Measurements from ENCODE around the gene PNLIPRP2. TPM values are rescaled to one million over a fixed set of nuclear protein-coding genes. Genes with fewer than 3 reads are reported as not detected.

Gene PNLIPRP2
- polyA plus RNA-seq, 3 donors from 2014 or later, result not detected

DNA sequence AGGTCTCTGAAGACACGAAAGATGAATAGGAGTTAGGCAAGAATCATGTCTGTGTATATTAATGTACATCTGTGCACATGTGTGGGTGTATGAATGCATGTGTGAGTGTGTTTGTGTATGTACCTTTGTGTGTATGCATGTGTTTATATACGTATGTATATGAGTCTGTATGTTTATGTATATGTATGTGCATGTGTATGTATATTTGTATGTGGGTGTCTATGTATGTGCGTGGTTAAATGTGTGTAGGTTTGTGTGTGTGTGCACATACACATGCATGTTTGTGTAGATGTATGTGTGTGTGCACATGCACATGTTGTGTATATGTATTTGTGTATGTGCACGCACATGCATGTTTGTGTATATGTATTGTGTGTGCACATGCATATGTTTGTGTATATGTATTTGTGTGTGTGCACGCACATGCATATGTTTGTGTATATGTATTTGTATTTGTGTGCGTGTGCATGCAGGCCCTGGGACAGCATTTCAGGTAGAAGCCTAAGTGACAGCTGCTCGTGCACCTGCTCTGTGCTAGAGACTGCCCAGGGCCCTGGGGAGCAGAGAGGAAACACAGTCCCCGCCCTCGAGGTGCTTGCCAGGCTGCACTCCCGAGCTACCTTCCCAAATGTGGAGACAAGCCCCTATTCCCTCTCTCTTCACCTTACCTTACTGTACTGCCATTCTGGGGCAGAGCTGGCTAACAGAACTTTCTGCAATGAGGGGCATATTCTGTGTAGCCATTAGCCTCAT, 17.9 kb upstream of the PNLIPRP2 start:
- peaks cover 2 to 4% (median 2%) of the 10 kb centered on the region in 3 donors for H3K27me3 Mint-ChIP-seq (ENCODE audit: low read depth in 3 of 3)
- no peaks in the 10 kb centered on the region for H3K4me1 Mint-ChIP-seq
- no peaks in the 10 kb centered on the region for H3K36me3 Mint-ChIP-seq
- no peak for DNase-seq
- peaks cover 0 to 3% (median 0%) of the 10 kb centered on the region in 6 donors for H3K9me3 Mint-ChIP-seq
- no peak overlapping the region for H3K4me3 Mint-ChIP-seq
- no peak overlapping the region for H3K27ac Mint-ChIP-seq

DNA sequence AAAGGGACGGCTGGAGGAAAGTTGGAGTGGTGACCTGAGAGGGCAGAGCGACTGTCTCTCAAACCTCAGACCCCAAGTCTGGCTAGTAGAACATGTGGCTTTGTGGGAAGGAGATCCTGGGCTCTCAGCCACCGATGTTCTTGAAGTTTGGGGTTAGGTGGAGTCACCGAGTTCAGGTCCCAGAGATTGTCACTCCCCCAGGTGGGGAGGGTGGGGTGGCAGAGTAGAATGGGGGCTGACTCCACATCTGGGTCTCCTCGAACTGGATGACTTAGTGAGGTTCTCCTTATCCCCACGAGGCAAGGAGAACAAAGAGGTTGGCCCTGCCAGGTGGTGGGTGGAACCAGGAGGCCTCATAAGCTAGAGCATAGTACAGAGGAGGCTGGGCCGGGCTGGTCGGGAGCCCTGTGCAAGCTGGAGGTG, 14.7 kb upstream of the PNLIPRP2 start:
- H3K9me3 Mint-ChIP-seq, result peaks cover 0 to 6% (median 0%) of the 10 kb centered on the region in 6 donors
- no peaks in the 10 kb centered on the region for H3K4me1 Mint-ChIP-seq
- DNase-seq, result no peak
- no peak overlapping the region for H3K27ac Mint-ChIP-seq
- peaks cover 2 to 7% (median 4%) of the 10 kb centered on the region in 3 donors for H3K27me3 Mint-ChIP-seq (ENCODE audit: low read depth in 3 of 3)
- no peak overlapping the region for H3K4me3 Mint-ChIP-seq
- no peaks in the 10 kb centered on the region for H3K36me3 Mint-ChIP-seq

DNA sequence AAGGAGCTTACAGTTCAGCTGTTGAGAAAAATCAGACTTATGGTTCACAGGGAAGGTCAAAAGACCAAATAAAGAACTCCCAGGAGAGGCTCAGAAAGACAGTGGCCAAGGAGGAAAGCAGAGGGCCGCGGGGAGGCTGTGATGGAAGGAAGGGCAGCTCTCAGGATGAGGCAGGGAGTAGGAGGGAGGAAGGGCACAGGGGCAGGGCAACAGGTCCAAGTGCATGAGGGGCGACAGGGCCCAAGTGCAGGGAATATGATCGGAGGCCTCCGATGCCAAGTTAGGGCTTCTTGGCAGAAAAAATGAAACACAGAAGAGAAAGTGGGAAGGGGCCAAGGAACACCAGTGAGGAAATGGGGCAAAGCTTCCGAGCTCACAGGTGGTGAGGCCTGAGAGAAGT, 13.4 kb upstream of the PNLIPRP2 start:
- DNase-seq, result no peak
- Mint-ChIP-seq H3K27ac (no peak overlapping the region), H3K36me3 (no peaks in the 10 kb centered on the region), H3K4me1 (no peaks in the 10 kb centered on the region), H3K27me3 (ENCODE audit: low read depth in 3 of 3) (peaks cover 2 to 7% (median 4%) of the 10 kb centered on the region in 3 donors), H3K4me3 (no peak overlapping the region), H3K9me3 (peaks cover 0 to 6% (median 0%) of the 10 kb centered on the region in 6 donors)

DNA sequence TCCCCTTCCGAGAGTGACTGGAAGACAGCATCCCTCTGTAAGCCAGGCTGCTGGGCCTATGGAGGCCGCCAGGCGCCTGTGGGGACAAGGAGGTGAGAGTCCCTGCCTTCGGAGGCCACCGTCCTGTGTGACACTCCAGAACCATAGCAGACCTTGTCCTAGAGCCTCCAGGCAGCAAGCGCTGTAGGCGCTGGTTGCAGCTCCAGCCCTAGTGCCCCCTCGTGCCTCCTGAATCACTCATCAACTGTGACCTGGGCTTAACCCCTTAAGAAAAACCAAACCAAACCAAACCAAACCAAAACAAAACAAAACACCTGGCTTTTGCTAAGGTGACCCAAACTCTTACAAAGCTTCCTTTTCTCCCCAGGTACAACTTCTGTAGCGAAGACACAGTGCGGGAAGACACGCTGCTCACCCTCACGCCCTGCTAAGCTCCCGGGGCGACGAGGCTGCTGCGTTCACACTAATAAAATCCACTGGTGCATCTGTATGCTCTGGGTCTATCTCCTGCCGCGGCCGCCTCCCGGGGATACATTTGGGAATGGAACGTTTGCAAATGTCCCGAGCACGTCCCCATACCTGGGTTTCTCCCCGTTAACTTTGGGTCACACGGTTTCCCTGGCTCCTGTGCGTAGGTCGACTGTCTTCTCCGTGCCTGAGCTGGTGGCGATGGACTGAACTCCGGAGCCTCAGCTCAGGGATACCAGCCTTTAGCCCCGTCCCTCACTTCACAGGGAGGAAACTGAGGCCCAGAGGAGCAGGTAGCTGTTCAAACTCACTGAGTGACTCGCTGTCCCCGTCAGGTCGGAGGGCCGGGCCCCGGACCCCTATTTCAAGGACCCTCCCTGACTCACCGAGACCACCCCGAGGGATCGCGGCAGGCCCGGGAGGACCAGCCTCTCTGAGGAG, 11.8 kb upstream of the PNLIPRP2 start:
- no peak for DNase-seq
- H3K27me3 Mint-ChIP-seq (ENCODE audit: low read depth in 3 of 3), result peaks cover 2 to 6% (median 4%) of the 10 kb centered on the region in 3 donors
- H3K36me3 Mint-ChIP-seq, result no peaks in the 10 kb centered on the region
- no peak overlapping the region for H3K27ac Mint-ChIP-seq
- H3K4me1 Mint-ChIP-seq, result no peaks in the 10 kb centered on the region
- no peak overlapping the region for H3K4me3 Mint-ChIP-seq
- H3K9me3 Mint-ChIP-seq, result peaks cover 0 to 8% (median 0%) of the 10 kb centered on the region in 6 donors

DNA sequence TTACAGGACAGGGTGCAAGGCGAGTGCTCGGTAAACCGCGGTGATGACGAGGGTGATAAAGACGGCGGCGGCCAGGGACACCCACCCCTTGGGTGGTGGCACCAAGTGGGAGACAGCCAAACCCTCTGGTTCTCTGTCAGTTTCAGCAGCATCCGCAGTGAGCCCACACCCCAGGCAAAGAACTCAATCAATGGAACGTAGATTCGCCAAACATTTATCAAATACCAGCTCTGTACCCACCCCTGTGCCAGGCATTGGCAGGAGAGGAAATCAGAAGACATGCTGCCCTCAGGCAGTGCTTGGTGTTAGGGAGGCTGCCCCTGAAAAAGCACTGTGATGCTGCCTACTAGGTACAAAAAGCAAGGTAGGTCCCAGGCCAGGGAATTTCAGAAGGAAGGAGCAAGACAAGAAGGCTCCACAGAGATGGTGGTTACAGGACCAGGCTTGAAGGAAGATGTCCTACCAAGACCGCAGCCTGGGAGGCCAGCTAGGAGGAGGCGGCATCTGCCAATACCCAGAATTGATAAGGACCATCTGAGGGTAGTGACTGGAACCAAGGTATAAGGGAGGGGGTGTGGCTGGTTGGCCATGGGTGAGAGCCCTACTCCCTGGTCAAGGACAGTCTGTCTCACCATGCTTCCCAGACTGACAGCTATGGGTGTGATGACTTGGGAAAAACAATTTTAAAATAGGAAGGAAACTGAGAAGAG, 10.2 kb upstream of the PNLIPRP2 start:
- no peaks in the 10 kb centered on the region for H3K4me1 Mint-ChIP-seq
- H3K27ac Mint-ChIP-seq, result no peak overlapping the region
- H3K9me3 Mint-ChIP-seq, result peaks cover 0 to 11% (median 0%) of the 10 kb centered on the region in 6 donors
- no peak for DNase-seq
- no peak overlapping the region for H3K4me3 Mint-ChIP-seq
- H3K27me3 Mint-ChIP-seq (ENCODE audit: low read depth in 3 of 3), result peaks cover 2 to 6% (median 4%) of the 10 kb centered on the region in 3 donors
- no peaks in the 10 kb centered on the region for H3K36me3 Mint-ChIP-seq

DNA sequence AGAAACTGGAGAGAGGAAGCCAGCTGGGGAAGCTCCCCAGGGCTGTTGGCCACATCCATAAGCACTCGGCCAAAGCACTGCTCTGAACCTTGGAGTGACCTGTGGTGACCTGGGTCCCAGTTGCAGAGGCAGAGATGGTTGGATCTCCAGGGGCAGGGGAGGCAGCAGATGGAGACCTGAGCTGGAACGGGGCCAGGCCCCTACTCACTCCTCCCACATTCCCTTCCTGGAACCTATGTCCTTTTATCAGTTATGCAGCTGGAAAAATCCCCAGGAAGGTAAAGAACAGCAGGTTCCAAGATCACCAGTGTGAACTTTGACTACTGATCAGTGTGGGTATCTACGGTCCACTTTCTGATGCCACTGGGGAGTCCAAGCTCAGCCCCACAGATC, 9.6 kb upstream of the PNLIPRP2 start:
- Mint-ChIP-seq H3K27ac (no peak overlapping the region), H3K36me3 (no peaks in the 10 kb centered on the region), H3K9me3 (peaks cover 0 to 16% (median 0%) of the 10 kb centered on the region in 6 donors), H3K4me1 (no peaks in the 10 kb centered on the region), H3K27me3 (ENCODE audit: low read depth in 3 of 3) (peaks cover 0 to 6% (median 2%) of the 10 kb centered on the region in 3 donors), H3K4me3 (no peak overlapping the region)
- no peak for DNase-seq

DNA sequence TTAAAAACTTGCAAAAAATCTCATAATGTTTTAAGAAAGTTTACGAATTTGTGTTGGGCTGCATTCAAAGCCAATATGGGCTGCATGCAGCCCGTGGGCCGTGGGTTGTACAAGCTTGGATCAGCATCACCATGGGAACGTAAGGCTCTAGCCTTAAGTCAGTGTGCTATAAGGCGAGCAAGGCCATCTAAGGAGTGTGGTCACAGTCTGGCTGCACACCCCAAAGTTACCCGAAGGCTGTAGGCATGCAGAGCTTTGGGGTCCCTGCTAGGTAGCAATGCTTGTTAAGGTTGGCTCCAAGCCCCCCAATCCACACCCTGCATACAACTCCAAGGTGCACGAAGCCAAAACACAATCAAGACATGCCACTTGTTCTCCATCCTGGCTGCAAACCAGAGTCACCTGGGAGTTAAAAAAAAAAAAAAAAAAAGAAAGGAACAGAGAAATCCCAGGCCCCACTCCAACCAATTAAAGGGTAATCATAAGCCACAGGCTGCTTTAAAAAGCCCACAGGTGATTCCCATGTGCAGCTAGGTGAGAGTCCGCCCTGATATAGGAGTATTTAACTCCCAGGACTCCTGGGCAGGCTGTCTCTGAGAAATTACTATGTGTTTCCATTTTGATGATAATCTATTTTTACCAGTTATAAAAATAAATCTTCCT, 8.5 kb upstream of the PNLIPRP2 start:
- Mint-ChIP-seq H3K9me3 (peaks cover 0 to 16% (median 0%) of the 10 kb centered on the region in 6 donors), H3K36me3 (no peaks in the 10 kb centered on the region), H3K27ac (no peak overlapping the region), H3K27me3 (ENCODE audit: low read depth in 3 of 3) (peaks cover 0 to 6% (median 2%) of the 10 kb centered on the region in 3 donors), H3K4me1 (no peaks in the 10 kb centered on the region), H3K4me3 (no peak overlapping the region)
- DNase-seq, result no peak

DNA sequence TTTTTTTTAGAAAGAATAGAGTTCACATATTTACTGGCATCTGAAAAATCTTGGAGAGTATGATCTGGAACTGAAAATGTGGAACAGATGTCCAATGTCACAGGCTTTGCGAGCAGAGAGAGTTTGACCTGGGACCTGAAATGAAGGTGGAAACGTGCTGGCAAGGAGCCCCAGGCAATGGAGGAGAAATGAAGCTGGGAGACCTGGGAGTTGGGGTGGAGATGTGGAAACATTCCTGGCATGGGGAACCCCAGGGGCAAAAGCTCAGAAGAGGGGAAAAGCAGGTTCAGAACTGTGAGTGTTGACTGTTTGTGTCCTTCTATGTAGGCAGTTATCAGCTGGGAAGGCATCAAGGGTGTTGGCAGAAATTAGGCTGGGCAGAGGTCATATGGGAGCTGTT, 7.3 kb upstream of the PNLIPRP2 start:
- H3K9me3 Mint-ChIP-seq, result peaks cover 0 to 16% (median 0%) of the 10 kb centered on the region in 6 donors
- no peak overlapping the region for H3K27ac Mint-ChIP-seq
- no peaks in the 10 kb centered on the region for H3K36me3 Mint-ChIP-seq
- no peak overlapping the region for H3K4me3 Mint-ChIP-seq
- peaks cover 0 to 6% (median 4%) of the 10 kb centered on the region in 3 donors for H3K27me3 Mint-ChIP-seq (ENCODE audit: low read depth in 3 of 3)
- no peaks in the 10 kb centered on the region for H3K4me1 Mint-ChIP-seq
- DNase-seq, result no peak

DNA sequence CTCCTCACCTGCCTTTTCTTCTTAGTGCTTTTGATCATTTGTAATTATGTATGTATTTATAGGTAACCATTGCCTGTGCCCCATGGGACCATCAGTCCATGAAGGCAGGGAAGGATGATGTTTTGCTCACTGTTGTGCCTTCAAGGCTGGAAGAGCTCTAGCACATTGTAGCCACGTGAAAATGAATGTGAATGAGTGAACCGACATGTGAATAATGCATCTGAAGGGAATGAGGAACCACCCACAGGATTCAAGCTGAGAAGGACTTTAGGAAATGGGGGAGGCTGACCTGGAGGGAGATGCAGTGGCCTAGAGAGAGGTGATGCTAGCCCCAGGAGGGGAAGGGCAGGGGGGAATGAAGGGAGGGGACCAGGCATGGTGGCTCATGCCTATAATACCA, 6.0 kb upstream of the PNLIPRP2 start:
- DNase-seq, result no peak
- no peaks in the 10 kb centered on the region for H3K36me3 Mint-ChIP-seq
- no peak overlapping the region for H3K27ac Mint-ChIP-seq
- peaks cover 0 to 15% (median 0%) of the 10 kb centered on the region in 6 donors for H3K9me3 Mint-ChIP-seq
- no peak overlapping the region for H3K4me3 Mint-ChIP-seq
- H3K4me1 Mint-ChIP-seq, result no peaks in the 10 kb centered on the region
- peaks cover 0 to 4% (median 3%) of the 10 kb centered on the region in 3 donors for H3K27me3 Mint-ChIP-seq (ENCODE audit: low read depth in 3 of 3)

DNA sequence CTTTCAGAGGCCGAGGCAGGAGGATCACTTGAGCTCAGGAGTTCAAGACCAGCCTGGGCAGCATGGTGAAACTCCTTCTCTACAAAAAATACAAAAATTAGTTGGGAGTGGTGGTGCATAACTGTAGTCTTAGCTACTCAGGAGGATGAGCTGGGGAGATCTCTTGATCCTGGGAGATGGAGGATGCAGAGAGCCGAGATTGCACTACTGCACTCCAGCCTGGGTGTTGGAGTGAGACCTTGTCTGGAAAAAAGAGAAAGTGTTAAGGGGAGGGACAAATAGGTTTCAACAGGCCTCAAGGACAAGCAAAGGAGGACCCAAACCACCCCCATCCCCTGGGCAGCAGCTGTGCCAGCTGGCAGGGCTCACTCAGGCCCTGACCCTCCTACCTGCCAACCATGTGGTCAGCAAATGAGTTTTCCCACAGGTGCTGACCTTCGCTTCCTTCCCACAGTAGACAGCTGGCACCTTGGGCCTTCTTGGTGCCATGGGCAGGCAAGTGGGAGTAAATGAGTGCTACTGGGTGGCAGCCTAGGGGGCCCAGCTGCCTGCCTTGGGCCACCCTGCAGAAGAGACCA, 5.5 kb upstream of the PNLIPRP2 start:
- Mint-ChIP-seq H3K27ac (no peak overlapping the region), H3K36me3 (no peaks in the 10 kb centered on the region), H3K9me3 (peaks cover 0 to 10% (median 0%) of the 10 kb centered on the region in 6 donors), H3K27me3 (ENCODE audit: low read depth in 3 of 3) (peaks cover 0 to 4% (median 3%) of the 10 kb centered on the region in 3 donors), H3K4me1 (no peaks in the 10 kb centered on the region), H3K4me3 (no peak overlapping the region)
- no peak for DNase-seq

DNA sequence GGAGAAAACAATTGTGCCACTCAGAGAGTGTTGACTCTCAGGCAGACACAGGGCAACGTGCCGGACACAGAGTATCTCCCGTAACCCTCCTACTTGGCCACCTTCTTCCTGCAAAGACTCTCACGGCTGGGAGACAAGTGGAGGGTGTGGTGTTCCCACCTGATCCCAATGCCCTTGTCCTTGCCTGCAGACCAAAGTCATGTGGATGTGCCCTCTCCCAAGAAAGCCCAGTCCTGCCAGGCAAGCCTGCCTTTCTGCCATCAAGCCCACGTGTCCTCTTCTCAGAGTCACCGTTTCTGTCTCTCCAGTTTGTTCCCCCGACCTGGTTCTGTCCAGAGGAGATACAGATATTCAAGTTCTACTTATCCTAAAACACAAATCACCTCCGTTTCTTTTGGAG, 723 bp downstream of the PNLIPRP2 start:
- no peak overlapping the region for H3K27ac Mint-ChIP-seq
- peaks cover 0 to 1% (median 0%) of the 10 kb centered on the region in 6 donors for H3K9me3 Mint-ChIP-seq
- H3K27me3 Mint-ChIP-seq (ENCODE audit: low read depth in 3 of 3), result peaks cover 0 to 2% (median 0%) of the 10 kb centered on the region in 3 donors
- no peaks in the 10 kb centered on the region for H3K36me3 Mint-ChIP-seq
- H3K4me3 Mint-ChIP-seq, result no peak overlapping the region
- no peak for DNase-seq
- no peaks in the 10 kb centered on the region for H3K4me1 Mint-ChIP-seq

DNA sequence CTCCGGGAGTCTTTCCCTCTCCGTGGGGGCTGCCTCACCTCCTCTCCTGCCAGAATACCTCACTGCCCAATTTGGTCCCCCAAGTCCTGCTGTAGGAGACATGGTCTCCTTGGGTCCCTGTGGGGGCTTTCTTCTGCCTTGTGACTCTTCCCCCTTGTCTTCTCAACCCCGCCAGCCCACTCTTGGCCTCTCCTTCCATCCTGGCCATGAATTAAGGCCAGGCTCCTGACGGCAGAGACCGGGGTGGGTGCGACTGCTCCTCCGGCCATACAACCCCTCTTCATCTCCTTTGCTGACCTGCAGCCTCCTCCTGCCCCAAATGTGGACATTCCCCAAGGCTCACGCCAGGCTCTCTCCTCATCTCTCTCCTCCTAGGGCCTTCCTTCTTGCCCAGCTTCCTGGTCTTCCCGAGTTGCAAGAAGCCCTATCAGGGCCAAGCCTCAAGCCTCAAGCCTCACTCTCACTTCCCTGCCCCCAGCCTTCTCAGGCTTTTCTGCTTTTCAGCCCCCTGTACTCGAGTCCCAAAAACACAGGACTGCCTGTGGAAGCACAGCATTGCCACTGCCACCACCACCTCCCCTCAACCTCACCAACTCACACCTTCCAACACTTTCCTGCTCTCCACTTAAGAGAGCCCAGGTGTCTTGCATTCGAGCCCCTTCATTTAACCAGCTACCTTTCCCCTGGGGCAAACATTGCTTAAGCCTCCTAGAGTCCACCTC, 1.3 kb downstream of the PNLIPRP2 start:
- no peak for DNase-seq
- Mint-ChIP-seq H3K4me1 (no peaks in the 10 kb centered on the region), H3K27ac (no peak overlapping the region), H3K4me3 (no peak overlapping the region), H3K36me3 (no peaks in the 10 kb centered on the region), H3K9me3 (peaks cover 0 to 1% (median 0%) of the 10 kb centered on the region in 6 donors), H3K27me3 (ENCODE audit: low read depth in 3 of 3) (peaks cover 0 to 2% (median 2%) of the 10 kb centered on the region in 3 donors)
